BJ (cell line): ENCODE results near the gene SELP. TPM values are rescaled to one million over a fixed set of nuclear protein-coding genes. Genes with fewer than 3 reads are reported as not detected.

ENCODE experiments used
- CTCF ChIA-PET: fragments of 350-600 bp; formaldehyde crosslinking; extraction: SDS; loops from one replicate; lab custom pipeline; 2021; ENCODE audit warnings: antibody characterized with exemption, inconsistent platforms; lab: Yijun Ruan, JAX
- POLR2A ChIA-PET: fragments of 300-600 bp; sonication (Branson Sonifier 250); formaldehyde crosslinking; extraction: SDS; loops from one replicate; lab custom pipeline; 2021; ENCODE audit warnings: antibody characterized with exemption; lab: Charles Lee
- DNase-seq: peaks from one replicate; pipeline ENCODE4 v3.0.0-alpha.2; 2011; ENCODE audit warnings: low read depth
- H3K27me3 ChIP-seq: 2 replicates; pipeline ENCODE4 v1.6.0; 2011; ENCODE audit warnings: low read length; ENCODE audit not compliant: control insufficient read depth, insufficient read depth
- H3K36me3 ChIP-seq: 2 replicates; pipeline ENCODE4 v1.5.1; 2011; ENCODE audit warnings: low read length; ENCODE audit not compliant: control insufficient read depth, insufficient read depth
- H3K4me3 ChIP-seq: 2 replicates; pipeline ENCODE4 v1.5.1; 2011; ENCODE audit warnings: low read depth, mild to moderate bottlenecking, control low read depth, low read length
- CTCF ChIP-seq: IDR thresholded peaks from 2 replicates; pipeline ENCODE4 v1.5.1; 2011; ENCODE audit warnings: low read depth, mild to moderate bottlenecking, control low read depth, inconsistent platforms, low read length, moderate library complexity; ENCODE audit not compliant: insufficient read depth
- polyA plus RNA-seq: library from polyadenylated mRNA; depleted of rRNA; stranded (reverse); fragments of >200 nt; gene quantifications from 2 replicates; pipeline ENCODE4 v1.2.3, GENCODE V29; 2011

The SELP gene
- polyA plus RNA-seq, 1 experiment, result not detected

GRCh38 chr1:169572187-169572586 lies 57.7 kb downstream of the SELP start:
- Histone ChIP-seq H3K4me3 (no peak overlapping the region), H3K36me3 (no peaks in the 10 kb centered on the region), H3K27me3 (no peaks in the 10 kb centered on the region; the same call in 1 of the 2 replicates)
- DNase-seq, result no peak
- POLR2A ChIA-PET, result no interaction called here
- no peak for TF ChIP-seq CTCF
- CTCF ChIA-PET, result no interaction called here

DNA sequence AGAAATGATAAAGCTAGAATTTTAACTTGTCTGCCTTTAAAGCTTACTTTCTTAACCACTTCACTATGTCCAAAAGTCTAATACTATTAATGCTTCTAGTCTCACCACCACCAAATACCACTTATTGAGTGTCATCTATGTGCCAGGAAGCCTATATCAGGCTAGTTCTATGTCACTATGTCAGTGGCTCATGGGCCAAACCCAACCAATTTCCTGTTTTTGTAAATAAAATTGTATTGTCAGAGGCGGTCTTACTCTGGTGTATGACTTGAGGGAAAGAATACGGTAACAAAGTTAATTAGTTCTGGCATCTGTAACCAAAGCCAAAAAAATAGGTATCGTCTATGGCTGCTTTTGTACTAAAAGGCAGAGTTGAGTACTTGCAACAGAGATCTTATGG lies 58.5 kb downstream of the SELP start:
- CTCF ChIA-PET, result no interaction called here
- TF ChIP-seq CTCF, result no peak
- Histone ChIP-seq H3K36me3 (no peaks in the 10 kb centered on the region), H3K4me3 (no peak overlapping the region), H3K27me3 (no peaks in the 10 kb centered on the region; the same call in 1 of the 2 replicates)
- POLR2A ChIA-PET, result no interaction called here
- DNase-seq, result no peak

DNA sequence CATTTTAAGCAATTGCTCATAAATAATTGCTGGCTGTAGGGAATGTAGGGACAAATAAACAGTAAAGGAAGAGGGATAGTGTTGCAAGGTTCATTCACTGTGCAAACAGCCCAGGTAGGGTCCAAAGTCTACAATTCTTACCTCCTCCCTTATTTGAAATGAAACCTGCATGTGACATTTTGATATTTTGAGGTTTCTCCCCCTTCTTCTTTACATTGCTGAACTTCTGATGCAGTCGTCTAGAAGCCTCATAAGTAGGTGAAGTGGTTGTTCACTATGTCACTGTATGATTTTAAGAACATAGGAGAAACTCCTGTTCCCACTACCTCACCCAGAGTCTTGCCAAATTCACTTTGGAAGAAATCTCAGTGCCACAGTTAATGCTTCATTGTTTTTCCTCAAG lies 59.8 kb downstream of the SELP start:
- no peak for TF ChIP-seq CTCF
- no peak overlapping the region for H3K4me3 ChIP-seq
- no peak for DNase-seq
- ChIA-PET CTCF (interaction anchor here (1.4 kb wide), 1 partner anchor 9 kb away, joined by 3 read pairs; no protein-coding TSS in a partner anchor), POLR2A (no interaction called here)
- no peaks in the 10 kb centered on the region for H3K36me3 ChIP-seq
- H3K27me3 ChIP-seq, result no peaks in the 10 kb centered on the region; the same call in 1 of the 2 replicates

GRCh38 chr1:169568497-169568896 lies 61.4 kb downstream of the SELP start:
- ChIA-PET CTCF (no interaction called here), POLR2A (no interaction called here)
- H3K27me3 ChIP-seq, result no peaks in the 10 kb centered on the region
- H3K4me3 ChIP-seq, result no peak overlapping the region
- DNase-seq, result no peak
- no peak for TF ChIP-seq CTCF
- no peaks in the 10 kb centered on the region for H3K36me3 ChIP-seq

- no peaks in the 10 kb centered on the region for H3K36me3 ChIP-seq
- POLR2A ChIA-PET, result no interaction called here
These were observed 64.3 kb downstream of the SELP start for GRCh38 chr1:169565335-169566271.

More at GRCh38 chr1:169565335-169566271, 64.3 kb downstream of the SELP start:
- CTCF ChIA-PET, result no interaction called here
- no peak for TF ChIP-seq CTCF
- no peak for DNase-seq
- Histone ChIP-seq H3K4me3 (no peak overlapping the region), H3K27me3 (no peaks in the 10 kb centered on the region)
